SK-N-SH (cell line): ENCODE results near the gene COX4I2. TPM values are rescaled to one million over a fixed set of nuclear protein-coding genes. Genes with fewer than 3 reads are reported as not detected.

Source experiments
- CTCF ChIA-PET: fragments of 300-600, 350-600 bp; formaldehyde crosslinking; extraction: SDS; loops from one replicate; lab custom pipeline; 2021; lab: Yijun Ruan, JAX
- POLR2A ChIA-PET: fragments of 350-600 bp; sonication (Branson Sonifier 250); formaldehyde crosslinking; extraction: SDS; loops from one replicate; lab custom pipeline; 2020; ENCODE audit warnings: antibody characterized with exemption, inconsistent platforms; lab: Yijun Ruan, JAX
- DNase-seq: peaks from one replicate; pipeline ENCODE4 v3.0.0; 2012
- H2AFZ ChIP-seq: fragments of 200-600 bp; sonication (generic); 2 replicates; pipeline ENCODE4 v1.8.1; 2016; ENCODE audit warnings: antibody characterized with exemption, mild to moderate bottlenecking, low read depth
- H3F3A ChIP-seq: fragments of 200-600 bp; sonication (generic); replicated peaks from 2 replicates; pipeline ENCODE3; 2016; ENCODE audit warnings: antibody characterized with exemption, mild to moderate bottlenecking; ENCODE audit not compliant: insufficient read depth
- H3K27ac ChIP-seq, 2 experiments: fragments of 200-500 bp in 1 of 2; fragments of 200-600 bp in 1 of 2; sonication (Bioruptor generic) in 1 of 2; sonication (generic), shearing (Covaris generic) in 1 of 2; 2 replicates each; pipeline versions ENCODE4 v1.5.1 to v1.6.1; 2014 to 2016; ENCODE audit warnings: low read depth in 2 of 2, inconsistent platforms in 1 of 2, low read length in 1 of 2, mild to moderate bottlenecking in 1 of 2, mixed read lengths in 1 of 2
- H3K27me3 ChIP-seq: fragments of 200-600 bp; sonication (generic), shearing (Covaris generic); 2 replicates; pipeline ENCODE4 v1.6.1; 2016; ENCODE audit warnings: mixed run types; ENCODE audit not compliant: insufficient read depth
- H3K36me3 ChIP-seq, 2 experiments: fragments of 200-500 bp in 1 of 2; fragments of 200-600 bp in 1 of 2; sonication (Bioruptor generic) in 1 of 2; sonication (generic) in 1 of 2; replicated peaks in 1 of 2; 2 replicates each; pipeline versions ENCODE3 to v1.5.1; 2014 to 2016; ENCODE audit warnings: low read length in 1 of 2, mild to moderate bottlenecking in 1 of 2; ENCODE audit not compliant: insufficient read depth in 2 of 2, control insufficient read depth in 1 of 2
- H3K4me1 ChIP-seq, 2 experiments: fragments of 200-500 bp in 1 of 2; fragments of 200-600 bp in 1 of 2; sonication (Bioruptor generic) in 1 of 2; sonication (generic), shearing (Covaris generic) in 1 of 2; 2 replicates each; pipeline versions ENCODE4 v1.5.1 to v1.6.1; 2014 to 2016; ENCODE audit warnings: low read depth in 1 of 2, low read length in 1 of 2, mixed run types in 1 of 2; ENCODE audit not compliant: insufficient read depth in 2 of 2, control insufficient read depth in 1 of 2
- H3K4me2 ChIP-seq: fragments of 200-600 bp; sonication (generic), shearing (Covaris generic); 2 replicates; pipeline ENCODE4 v1.6.1; 2017; ENCODE audit warnings: mixed run types
- H3K4me3 ChIP-seq, 2 experiments: fragments of 200-500 bp in 1 of 2; fragments of 200-600 bp in 1 of 2; sonication (Bioruptor generic) in 1 of 2; sonication (generic), shearing (Covaris generic) in 1 of 2; 2 replicates each; pipeline versions ENCODE4 v1.5.1 to v1.8.1; 2014 to 2016; ENCODE audit warnings: low read depth in 2 of 2, inconsistent platforms in 1 of 2, low read length in 1 of 2, mild to moderate bottlenecking in 1 of 2, mixed read lengths in 1 of 2, moderate library complexity in 1 of 2
- H3K79me2 ChIP-seq: fragments of 200-600 bp; sonication (generic); 2 replicates; pipeline ENCODE4 v1.8.1; 2017; ENCODE audit warnings: mild to moderate bottlenecking; ENCODE audit not compliant: insufficient read depth
- H3K9ac ChIP-seq: fragments of 200-600 bp; sonication (generic); 2 replicates; pipeline ENCODE4 v1.6.1; 2017; ENCODE audit warnings: mixed run types
- H3K9me2 ChIP-seq: fragments of 200-600 bp; sonication (generic); 2 replicates; pipeline ENCODE4 v1.6.1; 2017; ENCODE audit warnings: mixed run types
- H3K9me3 ChIP-seq: fragments of 200-600 bp; sonication (generic); 2 replicates; pipeline ENCODE4 v1.6.1; 2017; ENCODE audit warnings: mixed run types, mild to moderate bottlenecking, moderate library complexity
- H4K20me1 ChIP-seq: fragments of 200-600 bp; sonication (generic); 2 replicates; pipeline ENCODE4 v1.6.1; 2017; ENCODE audit warnings: mild to moderate bottlenecking, mixed run types; ENCODE audit not compliant: insufficient read depth
- CHD2 ChIP-seq: fragments of 150-350 bp; IDR thresholded peaks from 2 replicates; pipeline ENCODE4 v1.6.1; 2018; ENCODE audit warnings: low read length; ENCODE audit not compliant: partially characterized antibody
- ELF1 ChIP-seq: IDR thresholded peaks from 2 replicates; pipeline ENCODE4 v1.4.0; 2012
- EP300 ChIP-seq, 2 experiments: IDR thresholded peaks; 2 replicates each; pipeline versions ENCODE4 v1.4.0 to v1.6.1; 2012; ENCODE audit warnings: borderline replicate concordance in 1 of 2, low read depth in 1 of 2, low read length in 1 of 2
- FOSL2 ChIP-seq: IDR thresholded peaks from 2 replicates; pipeline ENCODE4 v1.4.0; 2012; ENCODE audit warnings: low read depth, mild to moderate bottlenecking, moderate library complexity, borderline replicate concordance
- FOXJ3 ChIP-seq: sonication (generic); formaldehyde crosslinking; IDR thresholded peaks from 2 replicates; pipeline ENCODE4 v1.5.1; 2020; ENCODE audit warnings: mild to moderate bottlenecking, missing genetic modification reagents
- FOXM1 ChIP-seq: IDR thresholded peaks from 2 replicates; pipeline ENCODE4 v1.4.0; 2012; ENCODE audit warnings: low read depth, mild to moderate bottlenecking
- GABPA ChIP-seq: IDR thresholded peaks from 2 replicates; pipeline ENCODE4 v1.4.0; 2012; ENCODE audit warnings: low read depth, mild to moderate bottlenecking
- GATA2 ChIP-seq: sonication (generic); formaldehyde crosslinking; IDR thresholded peaks from 2 replicates; pipeline ENCODE4 v1.5.0; 2020; ENCODE audit warnings: mild to moderate bottlenecking, missing genetic modification reagents
- IRF3 ChIP-seq: fragments of 150-350 bp; IDR thresholded peaks from 2 replicates; pipeline ENCODE4 v1.6.1; 2016; ENCODE audit warnings: mild to moderate bottlenecking, low read depth, low read length
- MAX ChIP-seq: IDR thresholded peaks from 2 replicates; pipeline ENCODE4 v1.4.0; 2012; ENCODE audit warnings: low read depth
- RAD21 ChIP-seq: IDR thresholded peaks from 2 replicates; pipeline ENCODE4 v1.6.1; 2012; ENCODE audit warnings: mild to moderate bottlenecking, low read length
- RXRA ChIP-seq: IDR thresholded peaks from 2 replicates; pipeline ENCODE4 v1.4.0; 2012; ENCODE audit warnings: low read depth, mild to moderate bottlenecking, borderline replicate concordance
- SIN3A ChIP-seq: IDR thresholded peaks from 2 replicates; pipeline ENCODE4 v1.6.1; 2012; ENCODE audit warnings: low read depth, mild to moderate bottlenecking, low read length, moderate library complexity, borderline replicate concordance
- SMC3 ChIP-seq: IDR thresholded peaks from 2 replicates; pipeline ENCODE4 v1.6.1; 2012; ENCODE audit warnings: low read depth, low read length, improper control_type of control experiment
- TEAD4 ChIP-seq: IDR thresholded peaks from 2 replicates; pipeline ENCODE4 v1.4.0; 2012; ENCODE audit warnings: mild to moderate bottlenecking, borderline replicate concordance; ENCODE audit not compliant: insufficient read depth
- YY1 ChIP-seq: IDR thresholded peaks from 2 replicates; pipeline ENCODE4 v1.4.0; 2012; ENCODE audit warnings: low read depth, mild to moderate bottlenecking
- WGBS: methylation state at CpG from one replicate; pipeline ENCODE4 v1.1.6; 2017; ENCODE audit warnings: low lambda C conversion rate; 5-methylcytosine and 5-hydroxymethylcytosine counted together
- polyA plus RNA-seq, 3 experiments: library from polyadenylated mRNA; depleted of rRNA; stranded (reverse); fragments of >200 nt; gene quantifications; 2 replicates each; pipeline ENCODE4 v1.2.3, GENCODE V29; 2012
- TF ChIP-seq, protein P1 (sequence below): IDR thresholded peaks from 2 replicates; pipeline ENCODE4 v1.4.0; 2012; ENCODE audit warnings: low read depth, borderline replicate concordance
- TF ChIP-seq, protein P2 (sequence below): IDR thresholded peaks from 2 replicates; pipeline ENCODE4 v1.4.0; 2012; ENCODE audit warnings: low read depth, borderline replicate concordance

The COX4I2 gene
- polyA plus RNA-seq, 1 of the 3 experiments (the other 2 are of a cell fraction): 0.21 TPM

- TF ChIP-seq, protein P1, sequence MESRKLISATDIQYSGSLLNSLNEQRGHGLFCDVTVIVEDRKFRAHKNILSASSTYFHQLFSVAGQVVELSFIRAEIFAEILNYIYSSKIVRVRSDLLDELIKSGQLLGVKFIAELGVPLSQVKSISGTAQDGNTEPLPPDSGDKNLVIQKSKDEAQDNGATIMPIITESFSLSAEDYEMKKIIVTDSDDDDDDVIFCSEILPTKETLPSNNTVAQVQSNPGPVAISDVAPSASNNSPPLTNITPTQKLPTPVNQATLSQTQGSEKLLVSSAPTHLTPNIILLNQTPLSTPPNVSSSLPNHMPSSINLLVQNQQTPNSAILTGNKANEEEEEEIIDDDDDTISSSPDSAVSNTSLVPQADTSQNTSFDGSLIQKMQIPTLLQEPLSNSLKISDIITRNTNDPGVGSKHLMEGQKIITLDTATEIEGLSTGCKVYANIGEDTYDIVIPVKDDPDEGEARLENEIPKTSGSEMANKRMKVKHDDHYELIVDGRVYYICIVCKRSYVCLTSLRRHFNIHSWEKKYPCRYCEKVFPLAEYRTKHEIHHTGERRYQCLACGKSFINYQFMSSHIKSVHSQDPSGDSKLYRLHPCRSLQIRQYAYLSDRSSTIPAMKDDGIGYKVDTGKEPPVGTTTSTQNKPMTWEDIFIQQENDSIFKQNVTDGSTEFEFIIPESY: no peak
- TF ChIP-seq EP300 (IDR thresholded peaks at IDR 0.05; ENCODE audit: borderline replicate concordance in 1 of 2, low read depth in 1 of 2, low read length in 1 of 2): no peak
- no peak for TF ChIP-seq RXRA
- TF ChIP-seq FOXJ3 (CRISPR knock-in tag): no peak
- no peak for TF ChIP-seq MAX
- no peak for TF ChIP-seq FOXM1
- TF ChIP-seq SIN3A: no peak
- no peak for TF ChIP-seq YY1
- TF ChIP-seq ELF1: no peak
- TF ChIP-seq GATA2 (CRISPR knock-in tag): no peak
- no peak for TF ChIP-seq FOSL2
- TF ChIP-seq CHD2: no peak
Observed at GRCh38 chr20:31670371-31671228, 32.9 kb downstream of the COX4I2 start (continued).

DNA sequence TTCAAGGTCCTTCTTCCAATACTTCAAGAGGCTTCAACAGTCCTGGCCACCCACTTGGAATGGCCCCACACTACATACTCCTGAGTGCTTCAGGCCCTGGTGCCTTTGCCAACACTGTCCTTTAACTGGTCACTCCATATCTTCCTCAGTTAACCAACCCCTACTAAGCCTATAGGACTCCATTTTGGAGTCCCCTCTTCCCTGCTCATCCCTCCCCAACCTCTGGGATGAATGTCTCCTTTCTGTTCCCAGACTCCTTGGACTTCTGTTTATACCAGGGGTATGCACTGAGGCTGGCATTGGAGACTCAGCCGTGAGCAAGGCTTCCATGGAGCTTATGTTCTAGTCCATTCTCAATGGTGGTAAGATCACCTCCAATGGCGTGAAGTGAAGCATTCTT lies 33.6 kb downstream of the COX4I2 start:
- no peaks in the 10 kb centered on the region for H3K9me2 ChIP-seq
- POLR2A ChIA-PET: no interaction called here
- H3K4me1 ChIP-seq: peaks cover 23 to 40% of the 10 kb centered on the region in 2 experiments; a peak in 2 of 4 replicates
- no peak overlapping the region for H2AFZ ChIP-seq
- H4K20me1 ChIP-seq: no peaks in the 10 kb centered on the region; the same call in 1 of the 2 replicates
- no peak overlapping the region for H3K4me3 ChIP-seq
- H3F3A ChIP-seq: no peaks in the 10 kb centered on the region
- peaks cover 7 to 32% of the 10 kb centered on the region in 2 experiments for H3K36me3 ChIP-seq
- 100% methylated on average over 2 of the region's 2 CpGs for WGBS
- H3K4me2 ChIP-seq: no peak overlapping the region
- TF ChIP-seq IRF3 (no peak), RAD21 (no peak), GATA2 (CRISPR knock-in tag) (no peak), GABPA (no peak), SMC3 (no peak), FOXM1 (no peak), MAX (no peak), TEAD4 (no peak)
- TF ChIP-seq, protein P1: no peak
- TF ChIP-seq, protein P2, sequence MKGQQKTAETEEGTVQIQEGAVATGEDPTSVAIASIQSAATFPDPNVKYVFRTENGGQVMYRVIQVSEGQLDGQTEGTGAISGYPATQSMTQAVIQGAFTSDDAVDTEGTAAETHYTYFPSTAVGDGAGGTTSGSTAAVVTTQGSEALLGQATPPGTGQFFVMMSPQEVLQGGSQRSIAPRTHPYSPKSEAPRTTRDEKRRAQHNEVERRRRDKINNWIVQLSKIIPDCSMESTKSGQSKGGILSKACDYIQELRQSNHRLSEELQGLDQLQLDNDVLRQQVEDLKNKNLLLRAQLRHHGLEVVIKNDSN: no peak
- TF ChIP-seq, all 33 proteins: peak for 0
- CTCF ChIA-PET: interaction anchor here (2.3 kb wide), 1 partner anchor 9 kb away, joined by 12 read pairs; no protein-coding TSS in a partner anchor
- no peaks in the 10 kb centered on the region for H3K27me3 ChIP-seq
- H3K79me2 ChIP-seq: peaks cover 92% of the 10 kb centered on the region
- no peak overlapping the region for H3K9ac ChIP-seq
- no peaks in the 10 kb centered on the region for H3K9me3 ChIP-seq
- no peak for DNase-seq
- H3K27ac ChIP-seq: no peak overlapping the region; a peak in 1 of 4 replicates
